GM21526 (cell line): ENCODE data around the gene PALMD.

Experiments
- ATAC-seq: cut with Tn5 transposase; IDR thresholded peaks from one replicate; pipeline ENCODE4 v1.9.1; 2021; ENCODE audit warnings: moderate library complexity; ENCODE audit not compliant: unreplicated experiment, low FRiP score

PALMD gene

GRCh38 chr1:99634971-99635624, 10.8 kb upstream of the PALMD start:
- ATAC-seq = no peak

DNA sequence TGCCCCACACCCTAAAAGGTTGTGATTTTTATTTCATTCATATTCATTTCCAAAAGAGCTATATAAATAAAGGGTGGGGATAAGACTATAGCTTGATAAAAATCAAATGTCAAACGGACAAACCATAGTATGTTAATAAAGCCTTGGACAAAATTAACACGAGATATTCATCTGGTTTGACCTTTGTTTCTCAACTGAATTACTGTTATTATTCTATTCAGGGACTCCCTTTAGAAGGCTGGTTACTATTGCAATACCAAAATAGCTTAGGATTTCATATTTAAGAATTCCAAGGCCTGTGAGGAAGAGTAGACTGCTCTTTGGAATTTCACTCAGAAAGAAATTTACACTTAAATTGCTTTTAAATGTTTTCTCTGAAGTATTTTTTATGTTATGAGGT, 10.2 kb upstream of the PALMD start:
- ATAC-seq = no peak

DNA sequence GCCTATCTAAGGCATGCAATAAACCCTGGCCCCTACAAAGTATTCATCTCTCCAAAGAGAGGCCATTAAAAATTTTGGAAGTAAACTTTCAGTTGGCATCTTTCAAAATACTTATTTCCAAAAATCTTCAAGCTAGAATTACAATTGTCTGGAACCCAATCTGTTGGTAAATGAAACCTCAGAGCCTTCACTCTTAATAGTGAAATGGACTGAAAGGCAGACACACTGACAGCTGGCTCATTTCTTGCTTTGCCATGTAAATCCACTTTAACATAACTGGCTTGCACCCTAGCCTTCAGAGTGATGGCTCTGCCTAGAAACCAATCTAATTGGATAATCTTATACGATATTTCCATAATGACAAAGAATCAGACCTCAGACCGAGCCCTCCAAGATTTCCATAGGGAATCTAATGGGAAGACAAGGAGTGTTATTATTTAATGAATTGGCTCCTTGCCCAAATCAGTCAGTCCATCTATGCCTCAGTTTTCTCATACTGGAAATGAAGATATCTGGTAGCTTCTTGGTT, 9.2 kb upstream of the PALMD start:
- no peak for ATAC-seq

DNA sequence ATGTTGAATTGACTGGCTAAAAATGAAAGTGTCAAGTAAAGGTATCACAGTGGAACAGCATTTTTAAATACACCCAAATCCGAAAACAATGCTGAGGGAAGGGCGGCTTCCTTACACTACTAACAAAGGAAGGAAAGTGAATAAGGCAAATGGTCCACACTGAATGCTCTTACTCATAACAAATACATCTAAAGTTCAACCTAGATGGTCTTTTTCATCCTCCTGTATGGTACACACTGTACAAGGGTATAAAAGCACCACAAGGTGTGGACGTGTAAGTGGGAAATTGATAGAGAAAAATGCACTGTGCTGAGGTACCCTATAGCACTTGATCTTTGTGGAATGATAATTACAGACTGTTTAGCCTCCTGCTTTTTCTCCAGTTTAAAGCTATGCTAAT, 7.1 kb upstream of the PALMD start:
- no peak for ATAC-seq

- no peak for ATAC-seq
These were observed 6.5 kb upstream of the PALMD start for GRCh38 chr1:99639408-99639807.

GRCh38 chr1:99639945-99640344, 6.0 kb upstream of the PALMD start:
- ATAC-seq = no peak

- no peak for ATAC-seq
These were observed 5.2 kb upstream of the PALMD start for GRCh38 chr1:99640672-99641071.

GRCh38 chr1:99641558-99641957, 4.4 kb upstream of the PALMD start:
- ATAC-seq = no peak

DNA sequence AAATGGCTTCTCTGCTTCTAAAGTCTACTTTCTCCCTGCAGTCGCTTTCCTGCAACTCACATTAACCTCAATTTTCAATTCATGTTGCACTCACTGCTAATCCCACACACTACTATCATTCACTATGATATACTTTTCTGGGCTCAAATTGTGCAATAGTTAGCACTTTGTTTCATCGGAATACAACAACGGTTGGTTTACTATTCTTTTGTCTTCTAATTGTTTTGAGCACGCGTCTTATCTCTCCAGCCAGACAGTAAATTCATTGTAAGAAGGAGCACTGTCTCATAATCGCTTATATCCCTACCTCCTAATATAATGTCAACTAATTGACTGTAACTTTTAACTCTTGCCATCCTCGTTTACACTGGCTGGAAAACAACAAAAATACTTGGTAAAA, 3.9 kb upstream of the PALMD start:
- ATAC-seq = no peak

GRCh38 chr1:99643021-99643779, 2.7 kb upstream of the PALMD start:
- ATAC-seq = no peak

DNA sequence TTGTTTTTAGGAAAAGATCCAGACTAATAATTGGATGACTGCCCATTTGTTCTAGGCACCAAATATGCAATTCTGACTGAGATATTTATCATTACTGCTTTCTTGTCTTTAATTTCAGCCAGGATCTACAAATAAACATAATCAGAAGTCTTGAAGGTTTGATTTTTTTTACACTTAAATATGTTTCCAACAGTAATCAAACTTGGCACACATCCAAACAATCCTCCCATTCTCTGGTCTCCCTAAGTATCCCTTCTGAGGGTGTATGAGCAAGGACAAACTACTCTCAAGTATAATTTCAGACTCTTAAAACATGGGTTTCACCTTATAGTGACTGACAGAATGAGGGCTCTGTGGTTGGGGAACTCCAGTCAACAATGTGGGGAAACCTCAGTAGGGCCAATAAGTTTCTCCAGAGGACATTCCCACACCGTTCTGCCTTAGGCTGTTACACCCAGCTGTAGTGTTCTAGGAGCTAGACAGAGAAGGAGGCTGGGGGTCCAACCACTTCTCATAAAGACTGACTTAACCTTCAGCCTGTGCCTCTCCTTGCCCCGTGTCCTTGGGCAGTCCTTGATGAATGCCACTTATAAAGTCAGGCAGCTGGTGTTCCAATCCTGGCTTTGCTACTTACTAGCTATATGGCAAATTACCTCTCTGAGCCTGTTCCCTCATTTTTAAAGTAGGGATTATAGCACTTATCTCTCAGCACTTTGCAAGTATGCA, 1.5 kb upstream of the PALMD start:
- ATAC-seq = no peak

GRCh38 chr1:99645203-99645602, 710 bp upstream of the PALMD start:
- ATAC-seq = no peak

- no peak for ATAC-seq
These were observed 955 bp downstream of the PALMD start for GRCh38 chr1:99646868-99647267.

DNA sequence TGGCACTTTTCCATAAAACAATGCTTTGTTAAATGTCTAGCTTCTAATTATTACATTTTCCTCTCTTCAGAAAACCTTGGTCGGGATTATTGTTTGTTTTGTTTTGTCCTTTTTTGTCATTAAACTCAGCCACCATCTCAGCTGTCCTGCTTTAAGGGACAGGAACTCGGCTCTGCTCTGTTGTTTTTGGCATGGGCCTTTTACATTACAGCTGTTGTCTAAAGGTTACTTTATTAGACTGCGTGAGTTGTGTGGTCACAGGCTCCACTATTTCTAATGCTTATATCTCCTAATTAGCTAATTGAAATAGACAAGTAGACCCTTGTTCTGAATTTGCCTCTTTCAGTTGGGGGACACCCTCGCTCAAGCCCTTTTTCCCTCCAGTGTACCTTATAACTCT, 1.6 kb downstream of the PALMD start:
- no peak for ATAC-seq

- ATAC-seq = no peak
These were observed 2.2 kb downstream of the PALMD start for GRCh38 chr1:99648107-99648506.

GRCh38 chr1:99650030-99650429, 4.1 kb downstream of the PALMD start:
- no peak for ATAC-seq

- ATAC-seq = no peak
These were observed 5.0 kb downstream of the PALMD start for GRCh38 chr1:99650773-99651437.

GRCh38 chr1:99652881-99653281, 7.0 kb downstream of the PALMD start:
- ATAC-seq = no peak

DNA sequence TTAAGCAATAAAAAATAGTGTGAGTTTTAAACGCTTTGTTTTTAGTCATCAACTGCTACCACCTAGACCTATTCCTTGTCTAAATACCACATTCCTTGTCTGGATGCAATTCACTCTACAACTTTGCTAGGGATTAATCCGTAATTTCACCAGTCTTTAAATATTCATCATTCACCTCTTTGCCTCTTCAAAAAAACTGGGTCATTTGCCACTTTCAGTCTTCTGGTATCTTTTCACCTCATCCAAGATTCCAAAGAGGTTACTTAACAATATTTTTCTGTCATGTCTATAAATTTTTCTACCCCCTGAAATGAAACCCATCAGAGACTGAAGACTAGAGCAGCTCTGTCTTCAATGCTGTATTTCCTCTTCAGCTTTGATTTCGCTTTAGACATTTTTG, 9.5 kb downstream of the PALMD start:
- no peak for ATAC-seq

DNA sequence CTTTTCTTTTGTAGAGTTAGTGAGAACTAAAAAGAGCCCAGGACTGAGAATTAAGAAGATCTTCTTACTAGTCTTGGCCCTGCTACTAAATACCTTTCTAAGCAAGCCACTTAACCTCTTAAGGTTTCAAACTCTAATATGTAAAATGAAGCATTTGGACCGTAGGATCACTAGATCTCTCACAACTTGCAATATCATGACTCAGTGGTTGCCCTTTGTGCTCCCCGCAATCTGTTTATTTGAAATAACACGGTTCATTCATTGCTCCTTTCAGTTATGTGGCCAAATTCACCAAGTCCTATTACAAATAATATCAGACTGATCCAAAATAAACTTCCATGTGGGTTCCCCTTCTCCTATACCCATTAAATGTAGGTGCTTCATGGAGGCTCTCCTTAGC, 10.8 kb downstream of the PALMD start:
- ATAC-seq = no peak
